Measurements from ENCODE around the gene YIF1A.

GRCh38 chr11:66335531-66336233, 46.7 kb upstream of the YIF1A start:
- TF ChIP-seq CTCF (IDR thresholded peaks at IDR 0.05) (no peak), POLR2A (IDR thresholded peaks at IDR 0.05) (no peak)

All from adrenal gland (tissue), 5 donors.